ENCODE results near the gene KCNMA1.

The KCNMA1 gene

GRCh38 chr10:77474939-77475338 lies 162.7 kb downstream of the KCNMA1 start:
- DNase-seq, result no peak

- no peak for DNase-seq
Observed at GRCh38 chr10:77474386-77474785, 163.2 kb downstream of the KCNMA1 start.

GRCh38 chr10:77472146-77472545 lies 165.5 kb downstream of the KCNMA1 start:
- no peak for DNase-seq

GRCh38 chr10:77471069-77471536 lies 166.5 kb downstream of the KCNMA1 start:
- no peak for DNase-seq

GRCh38 chr10:77467422-77467963 lies 170.1 kb downstream of the KCNMA1 start:
- DNase-seq, result no peak

- DNase-seq, result no peak
Observed at GRCh38 chr10:77463967-77464745, 173.5 kb downstream of the KCNMA1 start.

- no peak for DNase-seq
Observed at GRCh38 chr10:77463499-77463898, 174.1 kb downstream of the KCNMA1 start.

GRCh38 chr10:77461636-77462296 lies 175.8 kb downstream of the KCNMA1 start:
- DNase-seq, result no peak

GRCh38 chr10:77459905-77460304 lies 177.7 kb downstream of the KCNMA1 start:
- no peak for DNase-seq

- no peak for DNase-seq
Observed at GRCh38 chr10:77458986-77459590, 178.5 kb downstream of the KCNMA1 start.

- no peak for DNase-seq
Observed at GRCh38 chr10:77457721-77458120, 179.9 kb downstream of the KCNMA1 start.

GRCh38 chr10:77457266-77457665 lies 180.3 kb downstream of the KCNMA1 start:
- no peak for DNase-seq

GRCh38 chr10:77456414-77456813 lies 181.2 kb downstream of the KCNMA1 start:
- DNase-seq, result no peak

GRCh38 chr10:77455561-77455960 lies 182.0 kb downstream of the KCNMA1 start:
- DNase-seq, result no peak

- DNase-seq, result no peak
Observed at GRCh38 chr10:77452952-77453564, 184.6 kb downstream of the KCNMA1 start.

GRCh38 chr10:77451886-77452285 lies 185.7 kb downstream of the KCNMA1 start:
- DNase-seq, result no peak

- no peak for DNase-seq
Observed at GRCh38 chr10:77448226-77448625, 189.4 kb downstream of the KCNMA1 start.

GRCh38 chr10:77446700-77447099 lies 190.9 kb downstream of the KCNMA1 start:
- DNase-seq, result no peak

GRCh38 chr10:77445547-77445946 lies 192.1 kb downstream of the KCNMA1 start:
- DNase-seq, result no peak

GRCh38 chr10:77444041-77444440 lies 193.6 kb downstream of the KCNMA1 start:
- no peak for DNase-seq

GRCh38 chr10:77442699-77443189 lies 194.9 kb downstream of the KCNMA1 start:
- no peak for DNase-seq

GRCh38 chr10:77441353-77442166 lies 196.0 kb downstream of the KCNMA1 start:
- no peak for DNase-seq
